Measurements from ENCODE around the gene IL31RA.

DNA sequence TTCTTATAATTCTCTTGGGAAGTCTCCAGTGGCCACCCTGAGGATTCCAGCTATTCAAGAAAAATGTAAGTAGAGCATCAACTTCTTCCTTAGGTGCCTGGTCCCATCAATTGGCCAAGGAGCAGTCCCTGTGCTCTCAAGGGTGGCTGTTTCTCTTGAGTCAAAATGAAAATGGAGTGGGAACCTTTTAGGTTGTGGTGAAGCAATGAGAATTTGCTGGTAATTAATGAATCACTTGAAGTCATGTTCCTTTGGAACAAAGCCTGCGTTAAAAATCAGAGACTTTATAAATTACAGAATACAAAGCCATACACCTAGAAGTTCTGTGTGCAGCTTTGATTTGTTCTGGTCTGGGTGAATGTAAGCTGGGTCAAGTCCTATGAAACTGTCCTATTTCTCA, 48.9 kb downstream of the IL31RA start:
- TF ChIP-seq, protein P1, sequence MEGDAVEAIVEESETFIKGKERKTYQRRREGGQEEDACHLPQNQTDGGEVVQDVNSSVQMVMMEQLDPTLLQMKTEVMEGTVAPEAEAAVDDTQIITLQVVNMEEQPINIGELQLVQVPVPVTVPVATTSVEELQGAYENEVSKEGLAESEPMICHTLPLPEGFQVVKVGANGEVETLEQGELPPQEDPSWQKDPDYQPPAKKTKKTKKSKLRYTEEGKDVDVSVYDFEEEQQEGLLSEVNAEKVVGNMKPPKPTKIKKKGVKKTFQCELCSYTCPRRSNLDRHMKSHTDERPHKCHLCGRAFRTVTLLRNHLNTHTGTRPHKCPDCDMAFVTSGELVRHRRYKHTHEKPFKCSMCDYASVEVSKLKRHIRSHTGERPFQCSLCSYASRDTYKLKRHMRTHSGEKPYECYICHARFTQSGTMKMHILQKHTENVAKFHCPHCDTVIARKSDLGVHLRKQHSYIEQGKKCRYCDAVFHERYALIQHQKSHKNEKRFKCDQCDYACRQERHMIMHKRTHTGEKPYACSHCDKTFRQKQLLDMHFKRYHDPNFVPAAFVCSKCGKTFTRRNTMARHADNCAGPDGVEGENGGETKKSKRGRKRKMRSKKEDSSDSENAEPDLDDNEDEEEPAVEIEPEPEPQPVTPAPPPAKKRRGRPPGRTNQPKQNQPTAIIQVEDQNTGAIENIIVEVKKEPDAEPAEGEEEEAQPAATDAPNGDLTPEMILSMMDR (IDR thresholded peaks at IDR 0.05; ENCODE audit: low read depth, low read length) = no peak
- TF ChIP-seq EZH2phosphoT487 (IDR thresholded peaks at IDR 0.05; ENCODE audit: low read depth) = no peak

Data from OCI-LY3 (cell line).